ENCODE data around the gene SLC9A9. TPM values are rescaled to one million over a fixed set of nuclear protein-coding genes. Genes with fewer than 3 reads are reported as not detected.

The SLC9A9 gene
- total RNA-seq, 1 experiment from 2014 or later, result 1.5 TPM

DNA sequence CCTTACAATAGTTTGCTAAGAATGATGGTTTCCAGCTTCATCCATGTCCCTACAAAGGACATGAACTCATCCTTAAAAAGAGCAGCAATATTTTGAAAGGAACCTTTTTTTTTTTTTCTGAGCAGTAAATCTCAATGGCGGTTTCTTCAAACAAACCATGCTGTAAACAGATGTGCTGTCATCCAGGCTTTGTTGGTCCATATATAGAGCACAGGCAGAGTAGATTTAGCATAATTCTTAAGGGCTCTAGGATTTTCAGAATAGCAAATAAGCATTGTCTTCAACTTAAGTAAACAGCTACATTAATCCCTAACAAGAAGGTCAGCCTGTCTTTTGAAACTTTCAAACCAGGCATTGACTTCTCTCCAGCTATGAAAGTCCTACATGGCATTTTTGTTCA is 334.2 kb downstream of the SLC9A9 start:
- no peak for DNase-seq (ENCODE audit: low read depth)

DNA sequence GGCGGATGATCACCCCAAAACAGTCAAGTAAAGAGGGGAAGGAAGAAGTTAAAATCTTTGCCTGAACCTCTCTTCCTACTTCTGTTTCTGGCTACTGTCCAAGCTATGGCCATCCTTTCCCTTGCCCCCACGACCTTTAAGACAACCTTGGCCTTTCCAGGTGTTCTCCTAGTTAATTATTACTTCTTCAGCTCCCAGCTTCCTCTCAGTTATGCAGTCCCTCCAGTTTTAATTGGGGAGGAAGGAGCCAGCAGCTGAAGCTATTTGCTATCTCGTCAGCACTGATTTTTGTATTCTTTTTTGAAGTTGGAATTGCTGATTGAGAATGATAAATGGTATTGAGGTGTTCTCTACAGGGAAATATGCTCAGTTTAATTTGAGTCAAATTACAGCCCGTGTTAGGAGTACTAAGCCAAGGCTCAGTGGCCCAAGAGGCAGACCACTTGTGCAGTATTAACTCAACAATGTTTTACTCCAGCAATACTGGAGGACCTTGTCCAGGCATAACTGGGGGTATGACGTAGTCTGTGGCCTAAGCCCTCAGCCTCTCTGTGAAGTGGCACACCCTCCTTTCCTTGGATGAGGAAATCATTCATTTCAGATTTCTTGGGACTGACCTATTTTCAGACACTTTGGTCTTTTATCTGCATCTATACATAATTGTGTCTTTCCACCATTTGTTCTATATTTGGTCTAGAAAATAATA is 336.9 kb downstream of the SLC9A9 start:
- no peak for DNase-seq (ENCODE audit: low read depth)

DNA sequence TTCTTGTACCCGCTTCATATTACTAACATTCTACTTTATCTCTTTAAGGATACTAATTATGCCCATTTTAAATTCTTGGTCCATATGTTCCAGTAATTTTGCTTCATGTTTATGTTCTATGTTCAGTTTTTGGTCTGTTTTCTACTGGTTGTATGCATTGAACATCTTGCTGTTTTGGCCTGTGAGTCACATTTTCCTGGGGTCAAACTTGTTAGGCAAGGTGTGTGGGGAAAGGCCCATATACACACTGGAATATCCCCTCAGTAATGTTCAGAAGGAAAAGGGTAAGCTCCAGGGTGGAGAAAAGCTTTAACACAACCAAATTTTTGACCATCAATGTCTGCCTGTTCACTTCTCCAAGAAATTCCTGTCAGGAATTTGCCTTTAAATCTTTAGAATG is 337.7 kb downstream of the SLC9A9 start:
- DNase-seq (ENCODE audit: low read depth), result no peak

DNA sequence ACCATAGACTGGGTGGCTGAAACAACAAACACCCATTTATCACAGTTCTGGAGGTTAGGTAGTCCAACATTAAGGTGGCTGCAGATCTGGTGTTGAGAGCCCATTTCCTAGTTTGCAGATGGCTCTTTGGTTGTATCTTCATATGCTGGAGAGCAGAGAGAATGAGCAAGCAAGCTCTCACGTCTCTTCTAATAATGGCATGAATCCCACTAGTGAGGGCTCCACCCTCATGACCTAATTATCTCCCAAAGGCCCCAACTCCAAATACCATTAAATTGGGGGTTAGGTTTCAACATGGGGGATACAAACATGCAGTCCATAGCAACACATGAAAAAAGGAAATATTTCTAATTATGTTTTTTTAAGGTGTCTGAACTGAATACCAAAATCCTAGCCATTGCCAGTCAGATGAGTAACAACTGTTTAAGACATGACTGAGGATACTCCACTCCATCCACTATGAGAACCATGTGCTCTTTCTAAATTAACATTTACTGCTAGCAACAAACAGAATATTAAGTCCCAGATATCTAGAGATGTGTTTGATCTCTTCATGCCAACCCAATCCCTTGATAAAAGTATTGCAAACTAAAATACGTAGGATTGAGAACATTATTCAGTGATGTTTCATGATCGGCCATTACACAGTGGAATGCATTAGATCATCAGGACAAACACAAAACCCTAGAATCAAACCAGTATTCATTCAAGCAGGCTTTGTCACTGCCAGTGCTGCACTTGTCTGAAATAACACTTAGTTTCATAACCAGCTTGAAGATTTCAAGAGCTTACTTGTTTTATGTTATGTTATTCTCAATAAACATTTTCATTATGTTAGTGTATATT is 340.3 kb downstream of the SLC9A9 start:
- peak; percentile 68 for DNase-seq (ENCODE audit: low read depth)

DNA sequence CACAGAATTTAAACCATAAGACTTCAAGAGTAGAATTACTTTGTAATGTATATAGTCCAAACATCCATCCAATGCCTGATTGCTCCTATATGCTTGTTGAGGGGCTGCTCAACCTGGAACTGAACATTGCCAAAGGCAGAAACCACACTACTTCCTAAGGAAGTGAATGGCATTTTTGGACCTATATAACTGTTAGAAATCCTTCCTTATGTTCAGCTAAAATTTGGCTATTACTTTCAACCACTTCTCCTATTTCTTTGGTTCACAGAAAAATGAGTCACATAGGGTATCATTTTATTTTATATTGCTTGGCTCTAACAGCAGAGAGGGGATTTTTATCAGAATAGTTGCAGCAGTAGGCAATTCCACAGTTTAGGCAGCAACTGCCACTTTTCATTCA is 342.1 kb downstream of the SLC9A9 start:
- peak; percentile 13 for DNase-seq (ENCODE audit: low read depth)

DNA sequence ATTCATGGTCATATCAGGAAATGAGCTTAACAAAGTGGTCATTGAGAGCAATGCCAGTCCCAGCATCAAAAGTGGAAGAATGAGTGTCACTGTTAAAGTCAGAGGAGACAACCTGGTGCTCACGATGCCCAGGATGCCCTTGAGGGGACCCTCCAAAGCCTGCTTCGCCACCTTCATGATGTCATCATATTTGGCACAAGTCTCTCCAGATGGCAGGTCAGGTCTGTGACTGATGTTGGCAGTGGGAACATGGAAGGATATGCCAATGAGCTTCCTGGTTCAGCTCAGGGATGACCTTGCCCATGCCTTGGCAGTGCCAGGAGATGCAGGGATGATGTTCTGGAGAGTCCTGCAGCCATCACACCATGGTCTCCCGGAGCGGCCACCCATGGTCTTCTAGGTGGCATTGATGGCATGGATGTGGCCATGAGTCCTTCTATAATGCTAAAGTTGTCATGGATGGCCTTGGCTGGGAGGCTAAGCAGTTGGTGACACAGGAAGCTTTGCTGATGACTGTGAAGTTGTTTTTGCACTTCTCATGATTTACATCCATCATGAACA is 344.9 kb downstream of the SLC9A9 start:
- DNase-seq (ENCODE audit: low read depth), result no peak

DNA sequence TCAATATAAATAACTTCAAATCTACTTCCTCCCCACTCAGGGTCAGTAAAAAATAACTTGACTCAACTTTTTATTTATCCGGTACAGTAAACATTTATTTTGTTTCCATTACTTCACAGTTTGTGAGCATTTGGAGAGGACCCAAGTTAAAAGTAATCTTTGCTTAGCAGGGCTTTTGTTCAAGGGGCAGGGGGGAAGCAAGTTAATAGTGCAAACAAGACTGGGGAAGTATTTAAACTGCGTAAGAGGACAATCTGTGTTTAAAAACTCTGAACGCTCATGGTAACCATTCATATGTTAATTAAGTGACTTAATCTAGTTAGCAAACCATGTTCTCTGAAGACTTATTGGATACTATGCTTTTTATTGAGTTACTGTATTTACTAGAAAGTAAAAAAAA is 346.2 kb downstream of the SLC9A9 start:
- no peak for DNase-seq (ENCODE audit: low read depth)

DNA sequence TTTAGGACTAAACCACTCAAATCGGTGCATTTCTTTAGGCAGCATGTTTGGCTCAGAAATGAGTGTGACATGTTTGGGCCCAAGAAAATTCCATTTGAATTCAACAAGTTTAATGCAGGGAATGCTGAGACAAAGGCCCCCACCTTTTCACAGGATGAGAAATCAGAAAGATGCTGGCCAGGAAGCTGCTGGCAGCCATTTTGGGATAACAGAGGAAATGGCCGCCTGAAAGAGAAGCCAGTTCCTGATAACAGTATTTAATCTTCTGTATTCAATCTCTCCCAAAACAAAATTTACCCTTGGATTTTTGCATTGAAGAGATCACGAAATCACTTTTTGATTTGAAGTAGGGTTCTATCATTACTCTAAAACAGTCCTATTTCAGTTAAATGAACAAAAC is 350.9 kb downstream of the SLC9A9 start:
- DNase-seq (ENCODE audit: low read depth), result no peak

DNA sequence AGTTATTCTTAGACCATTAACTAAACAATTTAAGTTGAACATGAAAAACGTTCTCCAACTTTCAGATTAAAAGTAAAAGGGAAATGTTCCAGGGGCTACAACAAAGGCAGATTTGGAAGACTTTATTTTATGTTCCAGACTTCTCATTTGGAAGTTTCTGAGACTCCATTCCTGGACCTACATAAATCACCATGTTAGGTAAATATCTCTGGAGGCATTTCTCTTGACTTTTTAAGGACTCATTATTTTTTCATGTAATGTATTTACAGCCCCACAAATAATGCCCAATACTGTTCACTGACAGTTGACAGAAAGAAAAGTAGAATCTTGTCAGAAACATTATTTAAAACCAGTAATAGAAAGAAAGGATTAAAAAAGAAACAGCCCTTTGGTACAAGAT is 352.1 kb downstream of the SLC9A9 start:
- DNase-seq (ENCODE audit: low read depth), result no peak

DNA sequence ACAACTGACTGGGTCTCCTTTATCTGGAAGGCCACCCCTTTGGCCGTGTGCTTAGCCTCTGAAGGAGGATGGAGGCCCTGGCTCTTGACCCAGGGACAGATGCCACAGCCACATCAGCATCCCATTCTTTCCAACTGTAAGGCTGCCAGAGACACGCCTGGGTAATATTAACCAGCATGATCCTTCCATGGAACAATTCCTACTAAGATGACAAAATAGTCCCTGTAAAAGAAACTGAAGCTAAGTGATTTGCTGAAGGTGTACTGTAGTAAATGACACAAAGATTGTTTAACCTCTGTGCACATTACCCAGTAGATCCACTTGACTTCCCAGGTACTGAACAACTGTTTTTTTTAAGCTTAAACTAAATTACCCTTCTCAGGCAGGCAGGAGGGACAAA is 352.7 kb downstream of the SLC9A9 start:
- DNase-seq (ENCODE audit: low read depth), result no peak

DNA sequence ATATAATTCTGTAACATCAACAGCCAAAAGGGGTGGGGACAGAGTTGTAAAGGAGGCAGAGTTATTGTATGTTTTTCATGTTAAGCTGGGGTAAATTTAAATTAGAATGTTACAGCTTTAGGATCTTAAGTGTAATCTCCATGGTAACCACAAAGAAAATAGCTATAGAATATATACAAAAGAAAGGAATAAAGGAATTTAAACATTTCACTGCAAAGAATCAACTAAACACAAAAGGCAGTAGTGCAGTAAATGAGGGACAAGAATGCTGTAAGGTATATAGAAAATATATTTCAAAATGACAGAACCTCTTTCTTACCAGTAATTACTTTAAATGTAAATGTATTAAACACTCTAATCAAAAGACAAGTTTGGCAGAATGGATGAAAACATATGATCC is 361.7 kb downstream of the SLC9A9 start:
- no peak for DNase-seq (ENCODE audit: low read depth)

DNA sequence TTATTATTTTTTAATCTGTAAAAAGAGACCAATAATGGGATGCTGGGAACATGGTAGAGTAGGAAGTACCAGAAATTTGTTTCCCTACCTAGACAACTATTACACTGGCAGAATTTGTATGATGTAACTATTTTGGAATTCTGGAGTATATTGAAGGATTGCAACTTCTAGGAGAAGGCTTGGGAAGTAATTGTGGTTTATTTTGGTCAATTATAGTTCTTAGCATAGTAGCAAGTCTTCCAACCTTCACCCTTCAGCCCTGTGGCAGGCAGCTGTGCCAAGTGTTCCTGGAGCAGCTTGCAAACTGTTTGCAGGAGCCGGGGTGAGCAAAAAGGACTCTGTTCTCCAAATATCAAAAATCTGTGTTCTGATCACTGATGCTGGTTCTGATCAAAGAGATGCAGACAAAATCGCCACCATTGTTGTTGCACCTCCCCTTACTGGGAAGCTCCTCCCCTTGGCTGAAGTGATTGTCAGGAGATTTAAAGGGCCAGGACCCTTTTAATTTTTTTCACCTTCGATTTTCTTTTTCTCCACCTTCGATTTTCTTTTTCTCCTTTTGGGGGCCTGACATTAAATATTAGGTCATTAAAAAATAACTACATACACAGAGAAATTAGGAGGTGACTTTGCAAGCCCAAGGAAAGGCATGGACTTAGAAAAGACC is 363.3 kb downstream of the SLC9A9 start:
- no peak for DNase-seq (ENCODE audit: low read depth)

DNA sequence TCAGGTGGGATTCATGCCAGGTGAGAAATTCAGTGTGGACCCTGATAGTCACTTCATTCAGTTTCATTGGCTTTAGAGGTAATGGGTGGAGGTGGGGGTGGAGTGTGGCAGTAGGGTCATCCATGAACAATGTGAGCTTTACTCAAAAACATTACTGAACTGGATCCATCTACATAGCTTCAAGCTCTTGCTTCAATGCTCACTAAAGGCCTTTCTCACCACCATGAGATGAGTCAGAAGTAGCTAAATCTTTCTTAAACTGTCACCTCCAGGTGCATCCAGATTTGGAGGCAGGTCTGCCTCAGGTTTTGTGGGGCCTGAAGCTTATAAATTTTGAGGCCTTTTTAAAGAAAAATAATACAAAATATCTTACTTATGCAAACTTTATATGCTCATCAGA is 365.1 kb downstream of the SLC9A9 start:
- DNase-seq (ENCODE audit: low read depth), result no peak

DNA sequence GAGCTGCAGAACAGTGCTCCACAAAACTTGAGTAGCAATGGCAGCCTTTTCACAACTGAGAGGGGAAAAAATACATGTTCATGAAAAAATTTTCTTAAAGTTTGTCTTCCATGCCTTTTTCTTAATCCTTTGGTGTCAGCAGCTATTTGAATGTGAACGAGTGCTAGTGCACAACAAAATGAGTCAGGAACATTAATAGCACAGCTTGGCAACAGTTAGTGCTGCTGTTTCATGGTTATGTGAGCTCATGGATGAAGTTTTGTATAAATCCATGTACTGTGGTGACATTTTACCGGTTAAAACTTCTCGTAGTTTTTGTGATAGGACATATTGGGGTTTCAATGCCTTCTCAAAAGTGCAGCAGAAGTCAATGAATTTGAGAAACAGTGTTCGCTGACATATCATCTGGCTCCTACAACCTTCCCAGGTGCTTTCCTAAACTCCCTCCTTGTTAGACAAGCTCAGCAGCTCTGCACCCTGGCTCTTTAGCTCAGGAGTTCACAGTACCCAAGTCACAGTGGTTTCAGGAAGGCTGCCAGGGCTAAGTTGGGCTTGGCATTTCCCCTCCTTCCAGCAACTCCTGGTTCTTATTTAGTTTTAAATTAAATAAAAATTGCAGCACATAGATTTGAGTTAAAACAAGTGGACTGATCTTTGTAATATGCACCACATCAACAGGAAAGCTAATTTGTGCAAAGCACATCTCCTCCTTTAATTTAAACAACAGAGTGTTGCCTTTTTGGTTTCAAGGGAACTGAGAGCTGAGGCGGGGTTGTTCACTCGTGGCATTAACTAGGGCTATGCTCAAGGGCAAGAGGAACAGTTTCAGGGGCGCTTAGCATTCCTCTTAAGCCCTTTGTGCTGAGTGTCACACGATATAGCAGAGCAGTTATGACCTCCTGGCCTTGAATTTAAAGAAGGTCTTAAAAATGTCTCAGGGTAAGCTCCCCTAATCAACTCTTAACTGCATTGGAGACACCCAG is 365.9 kb downstream of the SLC9A9 start:
- no peak for DNase-seq (ENCODE audit: low read depth)

DNA sequence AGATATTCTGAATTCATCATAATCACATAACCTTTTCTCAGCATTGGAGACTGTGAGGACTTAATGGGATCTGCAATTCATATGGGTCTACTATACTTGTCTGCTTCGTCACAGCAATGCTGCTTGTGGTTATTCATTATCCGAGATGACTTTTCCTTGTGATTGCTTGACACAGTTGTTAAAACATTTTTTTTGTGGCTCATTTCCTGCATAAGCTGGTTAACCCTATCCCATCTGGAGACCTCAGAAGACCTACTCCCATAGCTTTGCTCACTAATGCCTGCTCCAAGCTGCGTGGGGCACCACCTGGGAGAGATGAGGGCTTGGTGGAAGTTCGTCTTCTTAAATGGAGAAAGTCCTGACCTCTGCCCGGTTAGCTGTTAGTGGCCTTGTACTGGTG is 367.9 kb downstream of the SLC9A9 start:
- peak; percentile 79 for DNase-seq (ENCODE audit: low read depth)

DNA sequence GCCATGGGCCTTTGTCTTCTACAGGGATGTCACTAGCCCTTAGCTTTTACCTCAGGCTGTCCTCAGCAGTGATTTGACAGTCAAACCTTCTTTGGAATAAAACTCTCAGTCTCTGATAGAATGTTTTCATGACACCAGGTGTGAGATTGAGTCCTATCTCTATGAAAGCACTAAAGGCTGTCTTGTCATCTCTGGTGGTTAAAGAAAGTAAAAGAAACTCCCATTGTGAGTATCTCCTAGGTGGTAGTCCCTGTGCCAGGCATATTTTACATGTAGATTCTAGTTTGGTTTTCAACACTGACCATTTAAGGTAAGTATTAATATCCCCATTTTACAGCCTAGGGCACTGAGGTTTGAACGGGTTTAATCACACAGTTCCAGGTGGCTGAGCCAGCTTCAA is 368.5 kb downstream of the SLC9A9 start:
- no peak for DNase-seq (ENCODE audit: low read depth)

DNA sequence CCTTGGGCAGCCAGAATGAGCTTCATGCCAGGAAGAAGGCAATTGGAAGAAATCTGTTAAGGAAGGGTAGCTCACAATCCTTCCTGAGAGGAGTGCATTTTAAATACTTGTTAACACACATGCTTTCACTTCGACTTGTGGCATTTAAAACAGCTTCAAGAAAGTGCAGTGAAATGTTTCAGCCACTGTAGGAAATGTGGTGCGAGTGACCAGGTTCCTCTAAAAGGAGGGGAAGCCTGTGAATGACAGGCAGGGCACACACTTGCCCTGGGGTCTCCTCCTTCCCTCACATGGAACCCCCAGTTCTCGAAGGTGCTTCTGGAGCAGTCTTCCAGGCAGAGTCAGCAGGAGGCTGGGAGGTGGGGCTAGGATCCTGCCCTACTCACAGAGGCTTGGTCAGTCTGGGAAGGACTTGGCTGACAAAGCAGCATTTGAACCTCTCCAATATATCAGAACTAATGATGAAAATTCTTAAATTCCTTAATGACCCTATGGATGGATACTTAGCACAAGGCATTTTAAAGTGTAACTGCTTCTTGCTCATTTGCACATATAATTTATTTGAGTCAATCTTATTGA is 370.1 kb downstream of the SLC9A9 start:
- DNase-seq (ENCODE audit: low read depth), result no peak

DNA sequence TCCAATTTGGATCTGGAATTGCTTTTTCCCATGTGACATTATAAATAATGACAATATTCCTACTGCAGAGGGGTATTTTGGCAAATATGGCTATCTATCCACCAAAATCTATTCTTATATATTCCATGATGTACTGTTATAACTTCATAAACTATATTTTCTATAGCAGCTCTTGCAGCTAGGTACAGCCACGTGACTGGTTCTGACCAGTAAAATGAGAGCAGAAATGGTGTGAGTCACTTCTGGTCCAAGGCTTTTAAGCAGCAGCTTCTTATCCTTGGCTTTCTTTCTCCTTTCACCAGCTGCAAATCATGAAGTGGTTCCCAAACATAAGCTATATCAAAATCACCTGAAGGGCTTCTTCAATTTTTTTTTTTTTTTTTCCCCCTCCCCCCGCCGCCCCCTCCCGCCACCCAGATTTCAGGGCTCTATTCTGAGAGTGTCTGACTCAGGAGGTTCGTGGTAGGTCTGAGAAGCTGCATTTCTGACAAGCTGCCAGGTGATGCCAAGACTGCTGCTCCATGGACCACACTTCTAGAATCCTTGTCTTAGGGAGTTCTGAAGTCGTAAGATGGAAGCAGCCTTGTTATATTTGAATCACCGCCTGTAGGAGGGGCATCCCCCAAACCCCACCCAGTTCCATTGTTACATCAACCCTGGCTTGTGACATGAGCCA is 371.2 kb downstream of the SLC9A9 start:
- DNase-seq (ENCODE audit: low read depth), result peak; percentile 21

DNA sequence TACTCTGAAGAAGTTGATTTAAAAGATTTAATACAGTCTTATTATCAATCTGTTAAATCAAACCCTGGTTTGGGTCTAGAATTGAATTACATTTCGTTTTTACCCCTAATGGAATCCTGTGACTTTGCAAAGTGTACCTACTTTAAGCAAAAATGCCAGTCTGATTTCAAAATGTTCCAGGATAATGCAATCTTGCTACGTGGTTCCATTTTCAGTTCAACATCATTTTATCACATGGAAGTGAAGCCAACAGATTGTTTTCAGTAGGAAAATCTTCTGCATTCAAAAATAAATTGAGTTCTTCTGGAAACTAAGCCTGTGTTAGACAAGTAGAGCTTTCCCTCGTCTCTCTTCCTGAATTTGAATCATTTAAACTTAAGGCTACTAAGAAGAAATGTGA is 372.3 kb downstream of the SLC9A9 start:
- no peak for DNase-seq (ENCODE audit: low read depth)
